Stimulated activated CD8-positive, alpha-beta memory T cell treated with anti-CD3 and anti-CD28 coated beads, Interleukin-4, amount 100 ng/mL, for 4 hours (primary cell): Measurements from ENCODE around the gene ATP23.

Experiments
- DNase-seq, 2 donors: peaks; one replicate each; pipeline ENCODE4 v3.0.0-alpha.2; 2020; ENCODE audit warnings: low read depth in 2 of 2, low spot score in 1 of 2

ATP23 gene, protein sequence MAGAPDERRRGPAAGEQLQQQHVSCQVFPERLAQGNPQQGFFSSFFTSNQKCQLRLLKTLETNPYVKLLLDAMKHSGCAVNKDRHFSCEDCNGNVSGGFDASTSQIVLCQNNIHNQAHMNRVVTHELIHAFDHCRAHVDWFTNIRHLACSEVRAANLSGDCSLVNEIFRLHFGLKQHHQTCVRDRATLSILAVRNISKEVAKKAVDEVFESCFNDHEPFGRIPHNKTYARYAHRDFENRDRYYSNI

GRCh38 chr12:57941165-57941894 is at the start of gene ATP23:
Gene ATP23 (plus strand): TSS chr12:57941567. CDS start chr12:57941702, 135 bp downstream.
- peak; percentile 67 to 77 for DNase-seq

GRCh38 chr12:57892232-57892972 is 49.0 kb upstream of the ATP23 start:
- no peak for DNase-seq

- no peak for DNase-seq
Measured at GRCh38 chr12:57893431-57894353, 47.7 kb upstream of the ATP23 start.

DNA sequence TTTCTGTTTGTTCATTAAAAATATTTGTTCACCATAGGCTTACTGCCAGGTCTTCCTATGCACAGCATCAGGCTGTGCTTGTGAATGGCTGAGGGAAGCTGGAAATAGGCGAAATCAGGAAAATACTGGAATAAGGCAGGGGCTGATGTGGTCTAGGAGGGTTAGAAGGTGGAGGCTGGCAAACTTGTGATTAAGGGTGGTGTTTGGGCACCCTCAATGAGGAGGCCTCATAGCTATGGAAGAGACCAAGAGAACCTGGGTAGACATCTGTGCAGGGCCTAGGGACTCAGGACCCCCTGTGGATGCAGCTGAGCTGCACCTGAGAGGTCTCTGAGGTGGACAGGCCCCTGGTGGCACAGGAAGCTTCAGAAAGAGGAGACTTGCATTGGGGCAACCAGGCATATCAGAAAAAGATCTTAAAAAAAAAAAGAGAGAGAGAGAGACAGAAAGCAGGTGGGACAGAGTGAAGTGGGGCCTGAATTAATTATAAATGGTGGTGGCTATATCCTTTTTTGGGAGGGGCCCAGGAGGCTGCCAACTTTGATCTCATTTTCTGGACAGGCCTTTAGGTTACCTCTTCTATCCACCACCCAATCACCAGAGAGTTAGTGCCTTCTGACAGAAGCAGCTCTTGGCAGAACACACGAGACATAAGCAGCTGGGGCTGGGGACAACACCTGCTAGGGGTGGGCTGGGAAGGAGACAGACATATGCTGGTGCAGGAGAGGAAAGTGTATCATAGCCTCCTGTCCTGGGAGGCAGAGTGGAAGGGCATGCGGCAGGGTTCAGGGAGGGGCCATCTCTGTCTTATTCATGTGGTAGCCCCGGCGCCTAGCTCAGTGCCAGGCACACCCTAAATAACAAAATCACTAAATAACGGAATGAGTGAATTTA is 46.7 kb upstream of the ATP23 start:
- no peak for DNase-seq

DNA sequence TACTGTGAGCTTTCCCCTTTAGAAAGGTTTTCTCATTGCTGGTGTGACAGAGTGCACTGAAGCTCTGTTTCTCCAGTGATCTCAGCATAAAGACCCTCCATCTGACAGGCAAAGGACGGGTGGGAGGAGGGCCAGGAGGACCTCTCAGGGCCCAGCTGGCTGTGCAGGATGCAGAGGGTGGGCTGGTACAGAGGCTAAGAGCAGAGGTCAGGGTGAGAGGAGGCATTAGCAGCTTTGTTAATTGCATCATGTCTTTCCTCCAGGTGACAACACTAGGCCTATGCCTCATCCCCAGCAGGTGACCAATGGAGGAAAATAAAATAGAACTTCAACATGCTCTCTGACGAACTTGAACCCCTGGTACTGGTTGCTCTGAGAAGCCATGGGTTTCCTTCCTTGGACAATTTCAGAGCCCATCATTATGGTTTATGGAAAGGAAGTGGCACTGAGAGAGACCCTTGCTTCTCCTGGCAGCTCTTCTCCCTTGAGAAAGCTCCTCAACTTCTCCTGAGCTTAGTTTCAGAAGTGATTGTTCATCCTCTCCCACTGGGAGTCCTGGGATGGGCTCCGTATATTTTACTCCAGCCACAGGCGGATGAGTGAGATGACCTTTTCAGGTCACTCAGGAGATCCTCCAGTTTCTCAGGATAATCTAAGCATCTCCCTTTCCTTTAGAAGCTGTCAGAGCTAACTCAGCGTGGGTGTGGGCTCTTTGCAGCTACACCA is 45.8 kb upstream of the ATP23 start:
- DNase-seq = no peak

- no peak for DNase-seq
Measured at GRCh38 chr12:57896115-57896433, 45.3 kb upstream of the ATP23 start.

GRCh38 chr12:57896434-57897201 is 44.7 kb upstream of the ATP23 start:
- no peak for DNase-seq

DNA sequence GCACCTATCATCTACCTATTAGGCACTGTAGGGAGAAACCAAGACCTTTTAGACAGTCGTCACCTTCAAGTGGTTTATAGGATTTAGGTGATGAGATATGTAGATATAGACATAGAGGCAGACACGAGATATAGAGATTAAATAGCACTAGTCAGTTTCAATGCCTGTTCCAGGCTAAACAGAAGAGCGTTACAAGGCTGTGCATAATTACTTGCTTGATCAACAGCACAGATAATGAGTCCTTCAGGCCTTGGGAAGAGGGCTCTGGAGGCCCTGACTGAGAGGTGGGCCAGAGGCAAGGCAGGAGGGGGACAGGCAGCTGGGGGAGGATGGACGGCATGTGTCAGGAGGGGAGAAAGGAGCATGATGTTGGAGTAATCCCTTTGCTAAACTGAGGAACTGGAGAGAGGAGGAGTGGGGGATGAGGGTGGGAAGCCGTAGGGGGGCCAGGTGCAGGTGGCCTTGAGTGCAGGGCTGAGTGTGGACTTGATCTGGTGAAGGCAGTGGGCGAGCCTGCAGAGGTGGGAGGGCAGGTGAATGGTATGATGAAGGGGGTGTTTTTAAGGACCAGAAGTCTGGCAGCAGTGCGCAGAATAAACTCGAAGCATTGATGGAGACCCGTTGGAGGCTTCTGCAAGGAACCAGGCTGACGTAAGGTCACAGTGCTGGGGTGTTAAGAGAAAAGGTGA is 43.9 kb upstream of the ATP23 start:
- DNase-seq = no peak

DNA sequence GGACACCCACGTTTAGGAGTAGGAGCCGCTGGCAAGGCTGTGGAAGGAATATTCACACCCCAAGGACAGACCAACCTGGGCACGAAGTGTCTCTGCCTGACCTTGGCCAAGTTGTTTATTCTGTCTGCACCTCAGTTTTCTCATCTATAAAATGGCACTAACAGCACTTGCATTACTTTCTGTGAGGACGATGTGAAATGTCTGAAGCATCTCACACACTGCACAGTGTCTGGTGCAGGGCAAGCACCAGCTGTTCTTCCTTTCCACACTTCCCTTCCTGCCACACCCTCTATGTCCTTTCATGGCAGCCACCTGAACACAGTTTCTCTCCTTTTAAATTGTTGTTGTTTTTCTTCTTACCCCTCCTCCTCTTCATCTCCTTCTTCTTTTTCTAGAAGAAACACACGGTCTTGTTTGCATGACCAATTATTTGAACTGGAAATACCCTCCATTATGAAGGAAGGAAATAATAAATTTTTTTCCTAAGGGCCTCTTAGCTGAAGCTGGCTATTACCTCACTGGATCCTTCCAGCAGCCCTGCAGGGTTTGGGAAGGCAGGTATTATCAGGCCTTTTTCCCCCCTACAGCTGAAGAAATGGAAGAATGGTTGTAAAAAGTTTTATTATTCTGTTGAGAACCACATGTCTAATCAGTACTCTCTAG is 42.9 kb upstream of the ATP23 start:
- no peak for DNase-seq

GRCh38 chr12:57899010-57899662 is 42.2 kb upstream of the ATP23 start:
- peak; percentile 50 to 52 for DNase-seq

GRCh38 chr12:57902478-57902969 is 38.8 kb upstream of the ATP23 start:
- no peak for DNase-seq

DNA sequence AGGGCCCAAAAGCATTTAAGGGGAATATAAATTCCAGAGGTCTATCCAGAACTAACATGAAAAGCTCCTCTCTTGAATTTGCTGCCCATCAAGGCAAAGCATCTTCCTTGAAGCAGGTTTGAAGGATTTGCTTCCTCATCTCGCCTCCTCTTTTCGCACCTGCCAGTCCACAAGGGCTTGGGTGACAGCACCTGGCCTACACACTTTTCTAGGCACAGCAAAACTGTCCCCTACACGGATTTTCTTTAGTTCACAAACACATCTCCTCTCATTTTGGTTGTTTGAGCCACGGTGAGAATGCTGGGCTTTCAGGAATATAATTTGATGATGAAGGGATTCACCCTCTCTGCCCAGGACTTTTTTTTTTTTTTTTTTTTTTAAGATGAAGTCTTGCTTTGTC is 36.9 kb upstream of the ATP23 start:
- DNase-seq = no peak

DNA sequence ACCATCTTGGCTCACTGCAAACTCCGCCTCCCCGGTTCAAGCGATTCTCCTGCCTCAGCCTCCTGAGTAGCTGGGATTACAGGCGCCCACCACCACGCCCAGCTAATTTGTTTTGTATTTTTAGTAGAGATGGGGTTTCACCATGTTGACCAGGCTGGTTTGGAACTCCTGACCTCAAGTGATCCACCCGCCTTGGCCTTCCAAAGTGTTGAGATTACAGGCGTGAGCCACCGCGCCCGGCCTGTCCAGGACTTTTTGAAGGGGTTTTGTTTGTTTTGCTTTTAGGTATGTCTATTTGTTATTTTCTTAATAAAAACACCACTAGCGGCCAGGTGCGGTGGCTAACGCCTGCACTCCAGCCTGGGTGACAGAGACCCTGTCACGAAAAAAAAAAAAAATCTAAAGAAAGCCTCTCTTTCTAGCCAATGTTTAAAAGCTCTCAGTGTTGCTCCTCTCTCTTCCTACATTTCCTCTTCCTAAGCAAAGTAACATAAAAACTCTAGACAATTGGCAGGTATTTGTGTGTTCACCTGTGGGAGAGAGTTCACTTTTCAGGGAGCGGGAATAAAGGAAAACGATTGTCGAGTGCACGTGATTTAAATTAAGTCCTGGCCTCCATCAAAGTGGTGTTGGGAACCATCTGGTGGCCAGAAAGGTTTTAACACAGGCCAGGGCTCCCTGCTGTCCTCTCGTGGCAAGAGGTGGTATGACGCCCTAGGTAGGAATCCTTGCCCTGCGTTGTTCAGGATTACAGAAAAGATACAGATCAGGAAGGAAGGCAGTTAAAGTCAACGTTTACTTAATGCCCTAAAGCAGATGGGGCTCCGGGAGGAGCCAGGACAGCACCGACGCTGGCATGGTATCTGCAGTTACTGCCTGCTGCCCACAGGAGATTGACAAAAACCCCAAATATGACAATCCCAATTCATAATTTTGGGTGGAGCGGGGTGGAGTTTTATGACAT is 36.2 kb upstream of the ATP23 start:
- peak; percentile 58 to 71 for DNase-seq

- DNase-seq = no peak
Measured at GRCh38 chr12:57905812-57906475, 35.4 kb upstream of the ATP23 start.

DNA sequence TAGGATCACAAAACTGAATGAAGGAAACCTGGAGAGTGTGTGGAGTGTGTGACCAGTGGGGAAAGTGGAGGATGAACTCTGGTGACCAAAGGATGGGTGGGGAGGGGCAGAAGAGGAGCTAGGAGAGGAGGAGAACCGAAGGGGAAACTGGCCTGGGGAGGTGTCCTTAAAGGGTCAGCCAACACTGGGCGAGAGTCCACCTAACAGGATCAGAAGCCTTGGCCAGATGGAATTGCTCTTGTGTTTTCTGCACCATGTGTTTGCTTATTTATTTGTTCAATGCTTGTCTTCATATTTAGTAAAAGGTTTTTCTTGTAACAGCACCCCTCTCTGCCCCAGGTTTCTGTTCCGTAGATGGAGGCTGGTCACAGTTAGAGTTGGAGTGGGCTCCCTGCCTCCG is 34.5 kb upstream of the ATP23 start:
- DNase-seq = no peak
